ENCODE data around the gene TFCP2L1.

DNA sequence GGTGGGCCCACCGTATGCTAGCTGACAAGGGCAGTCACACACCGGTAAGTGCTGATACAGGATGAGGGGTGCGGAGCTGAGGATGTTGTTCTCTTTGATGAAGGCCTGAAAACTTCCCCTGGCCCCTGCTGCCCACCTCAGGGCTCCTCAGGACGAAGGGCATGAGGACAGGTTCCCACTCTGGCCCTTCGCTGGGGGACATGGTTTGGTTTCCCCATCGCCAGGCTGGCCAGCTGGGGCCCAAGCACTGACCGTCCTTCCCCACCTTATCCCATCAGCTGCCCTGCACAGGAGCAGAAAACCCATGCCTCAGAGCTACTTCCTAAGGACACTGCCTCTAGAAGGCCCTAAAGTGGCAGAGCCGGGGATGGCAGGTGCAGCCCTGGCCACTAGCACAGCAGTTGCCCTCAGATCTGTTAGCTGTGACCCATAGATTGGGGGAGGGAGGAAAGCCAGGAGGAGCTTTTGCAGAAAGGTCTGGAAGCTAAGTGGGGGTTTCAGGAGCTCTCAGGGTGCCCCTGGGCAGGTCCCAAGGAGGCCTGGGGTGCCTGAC is 66.5 kb downstream of the TFCP2L1 start:
- TF ChIP-seq CTCF (conservative IDR thresholded peaks at IDR 0.05 in 1 of 2, IDR thresholded peaks at IDR 0.05 in 1 of 2; ENCODE audit: low read depth in 1 of 2, low read length in 2 of 2) (no peak), EZH2 (IDR thresholded peaks at IDR 0.05; ENCODE audit: low read length, missing control alignments) (no peak)

All from fibroblast of lung (primary cell).